Uterus (tissue), 4 donors: ENCODE data around the gene FXYD4. TPM values are rescaled to one million over a fixed set of nuclear protein-coding genes. Genes with fewer than 3 reads are reported as not detected.

ENCODE experiments used
- DNase-seq, 2 donors: peaks; one replicate each; pipeline ENCODE4 v3.0.0-alpha.2; 2019 to 2020
- H3K27ac ChIP-seq, 2 donors: fragments of 200-600 bp; sonication (generic); 1 replicate in 1 of 2; 2 replicates in 1 of 2; pipeline ENCODE4 v1.5.1; 2016 to 2018
- H3K27me3 ChIP-seq, 2 donors: fragments of 200-600 bp; sonication (generic); one replicate each; pipeline ENCODE4 v1.5.1; 2018 to 2019; ENCODE audit warnings: control low read depth in 1 of 2
- H3K36me3 ChIP-seq, 2 donors: fragments of 200-600 bp; sonication (generic); one replicate each; pipeline ENCODE4 v1.5.1; 2019; ENCODE audit warnings: control low read depth in 1 of 2
- H3K4me1 ChIP-seq, 2 donors: fragments of 200-600 bp; sonication (generic); one replicate each; pipeline ENCODE4 v1.5.1; 2018 to 2019; ENCODE audit warnings: control low read depth in 1 of 2
- H3K4me3 ChIP-seq, 2 donors: fragments of 200-600 bp; sonication (generic); 1 replicate in 1 of 2; 2 replicates in 1 of 2; pipeline ENCODE4 v1.5.1; 2018 to 2019; ENCODE audit warnings: mild to moderate bottlenecking in 1 of 2
- H3K9me3 ChIP-seq, 2 donors: fragments of 200-600 bp; sonication (generic); one replicate each; pipeline ENCODE4 v1.5.1; 2019; ENCODE audit warnings: control low read depth in 1 of 2
- POLR2A ChIP-seq, 2 donors: fragments of 450-650 bp; IDR thresholded peaks; one replicate each; pipeline ENCODE4 v1.6.1; 2016; ENCODE audit warnings: antibody characterized with exemption in 2 of 2, mild to moderate bottlenecking in 1 of 2, moderate library complexity in 1 of 2
- intact Hi-C: fragments of 100-400 bp; cut with DNase I; formaldehyde crosslinking; loops from one replicate; pipeline ENCODE4 v1.15.1; 2023; ENCODE audit warnings: low total_unique reads
- total RNA-seq, 4 donors: library from RNA; depleted of rRNA in 3 of 4; stranded (reverse); fragments of >200 nt in 3 of 4; gene quantifications; one replicate each; pipeline versions ENCODE4 v1.1.0 to v1.2.4, GENCODE V29; 2014 to 2023
- TF ChIP-seq, protein P1 (sequence below), 4 experiments: fragments of 200-600 bp in 2 of 4; fragments of 450-650 bp in 2 of 4; sonication (generic) in 2 of 4; IDR thresholded peaks; one replicate each; pipeline ENCODE4 v1.5.1; 2016 to 2019; ENCODE audit warnings: antibody characterized with exemption in 4 of 4, mild to moderate bottlenecking in 2 of 4, moderate library complexity in 1 of 4
- donor health status: DM: yes; HTN: yes; CAD: no.

Gene FXYD4, protein sequence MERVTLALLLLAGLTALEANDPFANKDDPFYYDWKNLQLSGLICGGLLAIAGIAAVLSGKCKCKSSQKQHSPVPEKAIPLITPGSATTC
- not detected for total RNA-seq

DNA sequence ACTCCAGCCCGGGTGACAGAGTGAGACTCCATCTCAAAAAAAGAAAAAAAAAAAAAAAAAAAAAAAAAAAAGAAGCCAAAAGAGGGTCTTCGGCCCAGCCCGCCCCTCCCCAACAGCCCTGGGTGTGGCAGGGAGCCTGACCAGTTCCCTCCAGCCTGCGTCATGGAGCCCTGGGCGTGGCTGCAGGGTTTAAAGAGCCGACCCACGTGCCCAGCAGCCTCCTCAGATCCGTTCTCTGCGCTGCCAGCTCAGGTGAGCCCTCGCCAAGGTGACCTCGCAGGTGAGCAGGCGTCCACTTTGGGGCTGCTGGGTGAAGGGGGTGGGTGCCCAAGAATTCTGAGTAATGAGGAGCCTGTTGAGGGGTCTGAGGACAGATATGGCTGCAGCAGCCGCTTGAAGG is at the start of gene FXYD4:
Gene FXYD4 (plus strand): TSS at position 219 of the 400 bp plus-strand sequence. CDS start 2,111 bp downstream, outside the sequence.
- Histone ChIP-seq H3K27ac (no peak within 1 kb of the TSS), H3K36me3 (no peaks in the 10 kb centered on the region), H3K4me3 (no peak within 1 kb of the TSS), H3K4me1 (no peaks in the 10 kb centered on the region), H3K9me3 (no peaks in the 10 kb centered on the region), H3K27me3 (no peaks in the 10 kb centered on the region)
- intact Hi-C loops: no loop called here
- no peak for DNase-seq
- TF ChIP-seq, protein P1, sequence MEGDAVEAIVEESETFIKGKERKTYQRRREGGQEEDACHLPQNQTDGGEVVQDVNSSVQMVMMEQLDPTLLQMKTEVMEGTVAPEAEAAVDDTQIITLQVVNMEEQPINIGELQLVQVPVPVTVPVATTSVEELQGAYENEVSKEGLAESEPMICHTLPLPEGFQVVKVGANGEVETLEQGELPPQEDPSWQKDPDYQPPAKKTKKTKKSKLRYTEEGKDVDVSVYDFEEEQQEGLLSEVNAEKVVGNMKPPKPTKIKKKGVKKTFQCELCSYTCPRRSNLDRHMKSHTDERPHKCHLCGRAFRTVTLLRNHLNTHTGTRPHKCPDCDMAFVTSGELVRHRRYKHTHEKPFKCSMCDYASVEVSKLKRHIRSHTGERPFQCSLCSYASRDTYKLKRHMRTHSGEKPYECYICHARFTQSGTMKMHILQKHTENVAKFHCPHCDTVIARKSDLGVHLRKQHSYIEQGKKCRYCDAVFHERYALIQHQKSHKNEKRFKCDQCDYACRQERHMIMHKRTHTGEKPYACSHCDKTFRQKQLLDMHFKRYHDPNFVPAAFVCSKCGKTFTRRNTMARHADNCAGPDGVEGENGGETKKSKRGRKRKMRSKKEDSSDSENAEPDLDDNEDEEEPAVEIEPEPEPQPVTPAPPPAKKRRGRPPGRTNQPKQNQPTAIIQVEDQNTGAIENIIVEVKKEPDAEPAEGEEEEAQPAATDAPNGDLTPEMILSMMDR (IDR thresholded peaks at IDR 0.05): no peak
- no peak for TF ChIP-seq POLR2A (IDR thresholded peaks at IDR 0.05)

DNA sequence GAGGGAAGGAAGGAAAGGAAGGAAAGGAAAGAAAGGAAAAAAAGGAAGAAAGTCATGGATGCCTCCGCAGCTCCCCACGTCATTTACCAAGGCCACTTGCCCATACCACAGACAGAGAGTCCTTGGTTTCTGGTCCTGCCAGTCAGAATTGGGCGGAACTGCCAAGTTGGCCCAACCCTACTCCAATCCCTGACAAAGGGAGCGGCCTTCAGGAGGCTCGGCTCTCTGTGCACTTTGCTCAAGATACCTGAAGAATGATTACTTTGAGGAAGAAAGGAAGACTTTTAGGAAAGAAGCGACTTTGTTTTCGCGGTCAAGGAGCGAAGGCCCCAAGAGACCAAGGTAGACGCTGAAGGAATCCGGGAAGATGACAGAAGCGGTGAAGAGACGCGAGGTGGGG is 49.1 kb upstream of the FXYD4 start:
- intact Hi-C loops: no loop called here
- no peak overlapping the region for H3K27ac ChIP-seq

DNA sequence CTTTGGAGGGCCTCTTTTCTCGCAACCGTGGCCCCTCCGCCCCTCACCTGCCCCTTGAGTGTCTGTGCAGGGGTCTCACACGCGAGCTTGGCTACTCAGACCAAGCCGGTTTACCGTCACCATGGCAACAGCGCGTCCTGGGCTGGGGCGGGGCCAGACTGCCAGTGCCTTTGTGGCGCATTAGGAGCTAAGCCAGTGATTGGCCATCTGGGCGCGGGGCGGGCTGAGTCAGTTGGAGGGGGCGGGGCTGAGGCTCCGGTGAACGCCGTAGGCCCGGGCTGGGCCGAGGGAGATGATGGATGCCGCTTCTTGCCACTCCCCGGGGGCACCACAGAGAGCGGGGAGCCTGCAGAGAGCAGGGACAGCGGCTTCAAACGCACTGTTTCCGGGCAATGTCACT is 48.7 kb upstream of the FXYD4 start:
- Histone ChIP-seq H3K9me3 (no peaks in the 10 kb centered on the region), H3K4me3 (peak overlapping the region in 1 of 2 donors; percentile 22), H3K36me3 (no peaks in the 10 kb centered on the region), H3K4me1 (no peaks in the 10 kb centered on the region), H3K27ac (peak overlapping the region in 1 of 2 donors; percentile 21), H3K27me3 (no peaks in the 10 kb centered on the region)
- no peak for TF ChIP-seq POLR2A (IDR thresholded peaks at IDR 0.05)
- TF ChIP-seq, protein P1 (IDR thresholded peaks at IDR 0.05): no peak
- intact Hi-C loops: no loop called here
- peak; percentile 84 to 85 for DNase-seq

More for the DNA sequence above, 49.1 kb upstream of the FXYD4 start:
- Histone ChIP-seq H3K27me3 (no peaks in the 10 kb centered on the region), H3K9me3 (no peaks in the 10 kb centered on the region), H3K4me1 (no peaks in the 10 kb centered on the region), H3K4me3 (peak overlapping the region in 1 of 2 donors; percentile 22), H3K36me3 (no peaks in the 10 kb centered on the region)
- TF ChIP-seq, protein P1 (IDR thresholded peaks at IDR 0.05): no peak
- TF ChIP-seq POLR2A (IDR thresholded peaks at IDR 0.05): no peak
- DNase-seq: no peak

DNA sequence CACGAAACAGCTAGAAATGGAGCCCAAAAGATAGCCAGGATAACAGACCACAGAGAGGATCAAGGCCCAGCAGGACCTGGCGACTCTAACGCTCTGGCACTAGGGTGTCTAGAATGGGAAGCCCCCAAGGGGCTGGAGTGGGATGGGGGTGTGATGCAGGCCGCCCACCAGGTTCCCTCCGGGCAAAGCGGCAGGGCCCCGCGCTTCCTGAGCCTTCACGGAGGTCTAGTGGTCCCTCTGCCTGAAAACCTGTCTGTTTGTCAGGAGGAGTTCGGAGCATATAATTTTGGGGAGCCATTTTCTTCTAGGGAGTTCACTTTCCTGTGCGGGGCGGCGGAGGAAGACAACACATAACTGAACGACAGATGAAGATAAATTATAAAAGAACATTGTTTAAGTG is 48.2 kb upstream of the FXYD4 start:
- intact Hi-C loops: no loop called here
- H3K36me3 ChIP-seq: no peaks in the 10 kb centered on the region
- no peaks in the 10 kb centered on the region for H3K9me3 ChIP-seq
- H3K27me3 ChIP-seq: no peaks in the 10 kb centered on the region
- no peak for DNase-seq
- peak overlapping the region in 1 of 2 donors; percentile 21 for H3K27ac ChIP-seq
- TF ChIP-seq, protein P1 (IDR thresholded peaks at IDR 0.05): no peak
- TF ChIP-seq POLR2A (IDR thresholded peaks at IDR 0.05): no peak
- peak overlapping the region in 1 of 2 donors; percentile 22 for H3K4me3 ChIP-seq
- no peaks in the 10 kb centered on the region for H3K4me1 ChIP-seq

DNA sequence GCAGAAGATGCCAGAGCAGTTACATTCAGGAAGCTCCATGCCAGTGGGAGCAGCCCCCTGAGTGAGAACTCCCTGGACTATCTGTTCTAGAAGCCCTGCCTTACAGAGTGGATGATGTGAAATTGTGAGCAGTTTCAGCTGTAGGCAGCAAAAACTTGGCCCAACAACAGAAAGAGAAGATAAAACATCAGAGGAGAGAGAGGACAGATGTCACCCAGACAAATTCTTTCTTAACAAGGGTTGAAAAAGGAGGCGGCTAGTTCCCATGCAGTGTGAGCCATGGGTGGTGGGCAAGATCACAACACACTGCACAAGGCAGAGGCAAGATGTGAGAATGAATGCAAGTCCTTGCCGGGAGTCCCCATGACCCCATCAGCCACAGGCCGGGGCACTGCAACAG is 46.6 kb upstream of the FXYD4 start:
- no peak overlapping the region for H3K27ac ChIP-seq
- no peaks in the 10 kb centered on the region for H3K27me3 ChIP-seq
- H3K9me3 ChIP-seq: no peaks in the 10 kb centered on the region
- intact Hi-C loops: no loop called here
- no peaks in the 10 kb centered on the region for H3K4me1 ChIP-seq
- no peak overlapping the region for H3K4me3 ChIP-seq
- no peak for TF ChIP-seq POLR2A (IDR thresholded peaks at IDR 0.05)
- TF ChIP-seq, protein P1 (IDR thresholded peaks at IDR 0.05): no peak
- no peaks in the 10 kb centered on the region for H3K36me3 ChIP-seq
- DNase-seq: no peak
